ENCODE data around the gene VILL. TPM values are rescaled to one million over a fixed set of nuclear protein-coding genes. Genes with fewer than 3 reads are reported as not detected.
"Not testable (repeated sequence)": the region's sequence is repeated elsewhere in the genome, so short reads cannot be mapped to it uniquely, and the experiment has no call there.

Gene VILL
- total RNA-seq, 1 experiment from 2014 or later, result 0.06 TPM

GRCh38 chr3:38032328-38032865, 41.8 kb downstream of the VILL start:
- DNase-seq, result no peak
- Histone ChIP-seq H3K4me1 (no peaks in the 10 kb centered on the region), H3K27me3 (no peaks in the 10 kb centered on the region), H3K4me3 (no peak overlapping the region), H3K9me3 (replicated peaks) (no peaks in the 10 kb centered on the region), H3K27ac (no peak overlapping the region), H3K36me3 (no peaks in the 10 kb centered on the region)

GRCh38 chr3:38033586-38033985, 43.0 kb downstream of the VILL start:
- H3K9me3 ChIP-seq (replicated peaks); H3K27me3 ChIP-seq; DNase-seq; H3K4me1 ChIP-seq; H3K4me3 ChIP-seq; H3K36me3 ChIP-seq; H3K27ac ChIP-seq: not testable (repeated sequence)

- H3K27me3 ChIP-seq; H3K36me3 ChIP-seq; H3K27ac ChIP-seq; H3K4me3 ChIP-seq; H3K4me1 ChIP-seq; DNase-seq; H3K9me3 ChIP-seq (replicated peaks): not testable (repeated sequence)
These were observed 43.7 kb downstream of the VILL start for GRCh38 chr3:38034335-38034734.

- Histone ChIP-seq H3K36me3 (no peaks in the 10 kb centered on the region), H3K4me1 (no peaks in the 10 kb centered on the region), H3K27ac (no peak overlapping the region), H3K9me3 (replicated peaks) (no peaks in the 10 kb centered on the region), H3K27me3 (no peaks in the 10 kb centered on the region), H3K4me3 (no peak overlapping the region)
- no peak for DNase-seq
These were observed 45.7 kb downstream of the VILL start for GRCh38 chr3:38036286-38036685.

- H3K4me3 ChIP-seq, result no peak overlapping the region
- no peaks in the 10 kb centered on the region for H3K27me3 ChIP-seq
- no peaks in the 10 kb centered on the region for H3K4me1 ChIP-seq
- DNase-seq, result no peak
- H3K27ac ChIP-seq, result no peak overlapping the region
- H3K36me3 ChIP-seq, result no peaks in the 10 kb centered on the region
- H3K9me3 ChIP-seq (replicated peaks), result no peaks in the 10 kb centered on the region
These were observed 46.3 kb downstream of the VILL start for GRCh38 chr3:38036906-38037305.

GRCh38 chr3:38038447-38038911, 47.9 kb downstream of the VILL start:
- no peak overlapping the region for H3K27ac ChIP-seq
- H3K36me3 ChIP-seq, result no peaks in the 10 kb centered on the region
- H3K4me3 ChIP-seq, result no peak overlapping the region

GRCh38 chr3:38039101-38039898, 48.7 kb downstream of the VILL start, which contains the start of gene DLEC1:
Gene DLEC1, plus strand, starts transcription at chr3:38039208. Its CDS starts 18 bp downstream, at chr3:38039226.
- no peak within 1 kb of the TSS for H3K4me3 ChIP-seq
- H3K27me3 ChIP-seq, result no peaks in the 10 kb centered on the region
- H3K9me3 ChIP-seq (replicated peaks), result no peaks in the 10 kb centered on the region
- DNase-seq, result no peak
- H3K36me3 ChIP-seq, result no peaks in the 10 kb centered on the region
- no peak within 1 kb of the TSS for H3K27ac ChIP-seq
- no peaks in the 10 kb centered on the region for H3K4me1 ChIP-seq

More at GRCh38 chr3:38038447-38038911, 47.9 kb downstream of the VILL start:
- Histone ChIP-seq H3K27me3 (no peaks in the 10 kb centered on the region), H3K9me3 (replicated peaks) (no peaks in the 10 kb centered on the region), H3K4me1 (no peaks in the 10 kb centered on the region)
- no peak for DNase-seq

- no peak for DNase-seq
These were observed 49.3 kb downstream of the VILL start for GRCh38 chr3:38039899-38040261.

GRCh38 chr3:38040401-38040800, 49.8 kb downstream of the VILL start:
- no peak overlapping the region for H3K4me3 ChIP-seq
- no peak overlapping the region for H3K27ac ChIP-seq
- no peaks in the 10 kb centered on the region for H3K36me3 ChIP-seq
- no peak for DNase-seq
- no peaks in the 10 kb centered on the region for H3K9me3 ChIP-seq (replicated peaks)
- H3K4me1 ChIP-seq, result no peaks in the 10 kb centered on the region
- no peaks in the 10 kb centered on the region for H3K27me3 ChIP-seq

More at GRCh38 chr3:38039899-38040261, 49.3 kb downstream of the VILL start:
- Histone ChIP-seq H3K36me3 (no peaks in the 10 kb centered on the region), H3K4me3 (no peak overlapping the region), H3K4me1 (no peaks in the 10 kb centered on the region), H3K9me3 (replicated peaks) (no peaks in the 10 kb centered on the region), H3K27me3 (no peaks in the 10 kb centered on the region), H3K27ac (no peak overlapping the region)

GRCh38 chr3:38043486-38043885, 52.9 kb downstream of the VILL start:
- DNase-seq, result no peak
- no peaks in the 10 kb centered on the region for H3K4me1 ChIP-seq
- no peaks in the 10 kb centered on the region for H3K9me3 ChIP-seq (replicated peaks)
- H3K36me3 ChIP-seq, result no peaks in the 10 kb centered on the region
- H3K4me3 ChIP-seq, result no peak overlapping the region
- no peak overlapping the region for H3K27ac ChIP-seq
- H3K27me3 ChIP-seq, result no peaks in the 10 kb centered on the region

GRCh38 chr3:38046027-38046426, 55.4 kb downstream of the VILL start:
- H3K9me3 ChIP-seq (replicated peaks), result no peaks in the 10 kb centered on the region

GRCh38 chr3:38046821-38047220, 56.2 kb downstream of the VILL start:
- no peak overlapping the region for H3K27ac ChIP-seq
- no peaks in the 10 kb centered on the region for H3K27me3 ChIP-seq
- no peaks in the 10 kb centered on the region for H3K36me3 ChIP-seq
- no peaks in the 10 kb centered on the region for H3K4me1 ChIP-seq
- H3K4me3 ChIP-seq, result no peak overlapping the region
- DNase-seq, result no peak
- no peaks in the 10 kb centered on the region for H3K9me3 ChIP-seq (replicated peaks)

More at GRCh38 chr3:38046027-38046426, 55.4 kb downstream of the VILL start:
- Histone ChIP-seq H3K27ac (no peak overlapping the region), H3K36me3 (no peaks in the 10 kb centered on the region), H3K4me3 (no peak overlapping the region), H3K27me3 (no peaks in the 10 kb centered on the region), H3K4me1 (no peaks in the 10 kb centered on the region)
- no peak for DNase-seq

GRCh38 chr3:38047896-38048295, 57.3 kb downstream of the VILL start:
- Histone ChIP-seq H3K4me3 (no peak overlapping the region), H3K27ac (no peak overlapping the region), H3K36me3 (no peaks in the 10 kb centered on the region), H3K27me3 (no peaks in the 10 kb centered on the region), H3K4me1 (no peaks in the 10 kb centered on the region), H3K9me3 (replicated peaks) (no peaks in the 10 kb centered on the region)
- no peak for DNase-seq

- Histone ChIP-seq H3K27ac (no peak overlapping the region), H3K4me3 (no peak overlapping the region), H3K36me3 (no peaks in the 10 kb centered on the region), H3K27me3 (no peaks in the 10 kb centered on the region), H3K4me1 (no peaks in the 10 kb centered on the region), H3K9me3 (replicated peaks) (no peaks in the 10 kb centered on the region)
- DNase-seq, result no peak
These were observed 59.0 kb downstream of the VILL start for GRCh38 chr3:38049358-38050126.

- H3K4me3 ChIP-seq, result no peak overlapping the region
- no peaks in the 10 kb centered on the region for H3K36me3 ChIP-seq
- no peaks in the 10 kb centered on the region for H3K4me1 ChIP-seq
- no peaks in the 10 kb centered on the region for H3K27me3 ChIP-seq
- DNase-seq, result no peak
- no peak overlapping the region for H3K27ac ChIP-seq
- no peaks in the 10 kb centered on the region for H3K9me3 ChIP-seq (replicated peaks)
These were observed 60.5 kb downstream of the VILL start for GRCh38 chr3:38051131-38051530.
